ENCODE data around the gene RREB1.

The RREB1 gene

DNA sequence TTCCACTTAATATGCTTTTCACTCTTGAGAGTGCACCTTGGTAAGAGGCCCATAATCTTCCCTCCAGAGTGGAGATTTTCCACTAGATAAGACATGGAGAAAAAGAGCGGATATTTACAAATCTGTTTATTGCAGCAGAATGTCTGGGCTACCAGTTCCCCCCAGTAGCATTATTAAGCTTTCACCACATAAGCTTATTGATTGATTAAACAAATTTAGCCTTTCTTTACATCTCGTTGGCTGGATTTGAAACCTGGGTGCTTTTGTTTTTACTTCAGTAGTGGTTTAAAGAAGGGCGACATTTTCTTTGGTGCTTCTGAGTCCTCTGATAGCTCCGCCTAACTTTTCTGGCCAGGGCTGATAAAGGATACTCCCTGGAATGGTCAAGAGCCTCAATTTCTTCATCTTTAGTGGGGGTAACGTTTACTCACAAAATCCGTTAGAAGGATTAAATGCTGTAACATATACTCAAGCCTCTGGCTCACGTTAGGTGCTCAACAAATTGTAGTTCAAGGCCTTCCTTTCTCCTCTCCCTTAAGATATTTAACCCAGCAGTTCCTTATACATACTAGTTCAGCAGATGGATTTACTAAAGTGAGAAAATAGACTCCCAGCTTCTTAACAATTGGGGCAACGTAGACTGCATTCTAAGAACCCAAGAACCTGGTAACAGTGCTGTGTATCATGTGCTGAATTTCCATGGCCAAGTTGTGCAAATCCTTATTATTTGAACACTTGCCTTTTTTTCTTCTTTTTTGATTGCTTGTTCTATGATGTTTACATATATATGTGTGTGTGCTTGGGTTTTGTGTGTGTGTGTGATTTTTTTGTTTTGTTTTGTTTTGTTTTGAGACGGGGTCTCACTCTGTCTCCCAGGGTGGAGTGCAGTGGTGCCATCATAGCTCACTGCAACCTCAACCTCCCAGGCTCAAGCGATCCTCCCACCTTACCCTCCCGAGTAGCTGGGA lies 91.4 kb downstream of the RREB1 start:
- Histone ChIP-seq H3K4me3 (ENCODE audit: low read depth, low read length) (no peak overlapping the region), H2AFZ (no peak overlapping the region), H3K36me3 (ENCODE audit: control insufficient read depth, insufficient read depth, low read length) (no peaks in the 10 kb centered on the region), H3K9ac (no peak overlapping the region), H3K27me3 (ENCODE audit: control insufficient read depth, insufficient read depth, low read length) (no peaks in the 10 kb centered on the region), H3K4me1 (no peaks in the 10 kb centered on the region), H3K27ac (no peak overlapping the region), H3K4me2 (ENCODE audit: low read length) (no peak overlapping the region), H3K79me2 (peaks cover 2% of the 10 kb centered on the region), H3K9me3 (ENCODE audit: control insufficient read depth, low read length) (no peaks in the 10 kb centered on the region)
- TF ChIP-seq, protein P1, sequence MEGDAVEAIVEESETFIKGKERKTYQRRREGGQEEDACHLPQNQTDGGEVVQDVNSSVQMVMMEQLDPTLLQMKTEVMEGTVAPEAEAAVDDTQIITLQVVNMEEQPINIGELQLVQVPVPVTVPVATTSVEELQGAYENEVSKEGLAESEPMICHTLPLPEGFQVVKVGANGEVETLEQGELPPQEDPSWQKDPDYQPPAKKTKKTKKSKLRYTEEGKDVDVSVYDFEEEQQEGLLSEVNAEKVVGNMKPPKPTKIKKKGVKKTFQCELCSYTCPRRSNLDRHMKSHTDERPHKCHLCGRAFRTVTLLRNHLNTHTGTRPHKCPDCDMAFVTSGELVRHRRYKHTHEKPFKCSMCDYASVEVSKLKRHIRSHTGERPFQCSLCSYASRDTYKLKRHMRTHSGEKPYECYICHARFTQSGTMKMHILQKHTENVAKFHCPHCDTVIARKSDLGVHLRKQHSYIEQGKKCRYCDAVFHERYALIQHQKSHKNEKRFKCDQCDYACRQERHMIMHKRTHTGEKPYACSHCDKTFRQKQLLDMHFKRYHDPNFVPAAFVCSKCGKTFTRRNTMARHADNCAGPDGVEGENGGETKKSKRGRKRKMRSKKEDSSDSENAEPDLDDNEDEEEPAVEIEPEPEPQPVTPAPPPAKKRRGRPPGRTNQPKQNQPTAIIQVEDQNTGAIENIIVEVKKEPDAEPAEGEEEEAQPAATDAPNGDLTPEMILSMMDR (IDR thresholded peaks at IDR 0.05), result no peak

DNA sequence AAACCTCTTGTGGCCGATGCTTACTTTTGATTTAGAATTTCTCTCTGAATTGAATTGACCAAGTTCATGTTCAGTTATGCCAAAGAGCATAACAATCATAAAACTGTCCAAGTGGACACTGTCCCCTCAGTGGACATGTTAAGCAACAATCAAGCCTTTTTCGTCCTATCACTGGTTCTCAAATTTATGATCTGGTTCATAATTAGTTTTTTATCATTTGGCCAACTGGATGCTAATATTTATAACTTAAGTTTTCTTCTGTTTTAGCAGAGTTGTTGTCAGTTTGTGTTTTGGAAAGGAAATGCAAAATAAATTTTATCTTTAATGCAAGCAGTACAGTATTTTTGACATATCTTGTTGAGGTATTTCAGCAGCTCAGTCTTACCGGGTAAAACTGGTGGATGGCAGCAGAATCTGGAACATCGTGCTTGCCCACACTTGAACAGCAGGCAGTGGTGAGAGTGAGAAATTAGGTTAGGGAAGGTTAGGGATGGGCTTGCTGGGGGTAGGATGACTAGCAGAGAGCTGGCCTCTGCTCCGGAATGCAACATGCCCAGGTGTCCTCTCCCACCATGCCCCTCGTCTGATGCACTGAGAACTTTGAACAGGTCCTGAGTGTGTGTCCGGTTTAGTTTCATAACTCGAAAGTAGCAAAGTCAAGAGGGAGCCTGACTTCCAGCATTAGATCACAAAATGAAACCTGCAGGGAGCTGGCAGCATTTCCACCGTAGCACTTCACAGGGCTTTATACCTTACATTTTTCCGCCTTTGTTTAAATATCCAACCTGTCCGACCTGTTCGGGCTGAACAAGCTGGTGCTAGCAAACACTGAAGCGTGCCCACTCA lies 93.1 kb downstream of the RREB1 start:
- Histone ChIP-seq H3K79me2 (peaks cover 2% of the 10 kb centered on the region), H3K4me3 (ENCODE audit: low read depth, low read length) (no peak overlapping the region), H3K4me1 (no peaks in the 10 kb centered on the region), H3K27me3 (ENCODE audit: control insufficient read depth, insufficient read depth, low read length) (no peaks in the 10 kb centered on the region), H3K27ac (no peak overlapping the region), H2AFZ (no peak overlapping the region), H3K36me3 (ENCODE audit: control insufficient read depth, insufficient read depth, low read length) (no peaks in the 10 kb centered on the region), H3K9me3 (ENCODE audit: control insufficient read depth, low read length) (no peaks in the 10 kb centered on the region), H3K9ac (no peak overlapping the region), H3K4me2 (ENCODE audit: low read length) (no peak overlapping the region)
- TF ChIP-seq, protein P1 (IDR thresholded peaks at IDR 0.05), result no peak

GRCh38 chr6:7201444-7201731 lies 93.6 kb downstream of the RREB1 start:
- Histone ChIP-seq H3K36me3 (ENCODE audit: control insufficient read depth, insufficient read depth, low read length) (no peaks in the 10 kb centered on the region), H2AFZ (no peak overlapping the region), H3K4me1 (no peaks in the 10 kb centered on the region), H3K4me3 (ENCODE audit: low read depth, low read length) (no peak overlapping the region), H3K27me3 (ENCODE audit: control insufficient read depth, insufficient read depth, low read length) (no peaks in the 10 kb centered on the region), H3K9me3 (ENCODE audit: control insufficient read depth, low read length) (no peaks in the 10 kb centered on the region), H3K9ac (no peak overlapping the region), H3K79me2 (peaks cover 2% of the 10 kb centered on the region), H3K4me2 (ENCODE audit: low read length) (no peak overlapping the region), H3K27ac (no peak overlapping the region)
- TF ChIP-seq, protein P1 (IDR thresholded peaks at IDR 0.05), result no peak

- no peaks in the 10 kb centered on the region for H3K9me3 ChIP-seq (ENCODE audit: control insufficient read depth, low read length)
- peaks cover 2% of the 10 kb centered on the region for H3K79me2 ChIP-seq
- H3K36me3 ChIP-seq (ENCODE audit: control insufficient read depth, insufficient read depth, low read length), result no peaks in the 10 kb centered on the region
These were observed 94.2 kb downstream of the RREB1 start for GRCh38 chr6:7201732-7202541.

More at GRCh38 chr6:7201732-7202541, 94.2 kb downstream of the RREB1 start:
- no peaks in the 10 kb centered on the region for H3K27me3 ChIP-seq (ENCODE audit: control insufficient read depth, insufficient read depth, low read length)
- TF ChIP-seq, protein P1 (IDR thresholded peaks at IDR 0.05), result no peak
- no peak overlapping the region for H3K27ac ChIP-seq
- H2AFZ ChIP-seq, result no peak overlapping the region
- H3K9ac ChIP-seq, result no peak overlapping the region
- no peaks in the 10 kb centered on the region for H3K4me1 ChIP-seq
- H3K4me3 ChIP-seq (ENCODE audit: low read depth, low read length), result no peak overlapping the region
- H3K4me2 ChIP-seq (ENCODE audit: low read length), result no peak overlapping the region

Data from parathyroid adenoma (tissue), 2 donors.